Activated CD4-positive, CD25-positive, alpha-beta regulatory T cell treated with anti-CD3 and anti-CD28 coated beads, Interleukin-2, amount 50 U/mL, for 16 hours (primary cell): ENCODE measurements around the gene TSEN2.
"Not testable (repeated sequence)": the region's sequence is repeated elsewhere in the genome, so short reads cannot be mapped to it uniquely, and the experiment has no call there.

Source experiments
- DNase-seq: peaks from one replicate; pipeline ENCODE4 v3.0.0-alpha.2; 2020; ENCODE audit warnings: low read depth, low spot score

The TSEN2 gene

GRCh38 chr3:12503126-12503957 is 19.1 kb downstream of the TSEN2 start:
- DNase-seq: no peak

- DNase-seq: no peak
Measured at GRCh38 chr3:12506201-12506709, 22.0 kb downstream of the TSEN2 start.

GRCh38 chr3:12507591-12508281 is 23.5 kb downstream of the TSEN2 start:
- no peak for DNase-seq

DNA sequence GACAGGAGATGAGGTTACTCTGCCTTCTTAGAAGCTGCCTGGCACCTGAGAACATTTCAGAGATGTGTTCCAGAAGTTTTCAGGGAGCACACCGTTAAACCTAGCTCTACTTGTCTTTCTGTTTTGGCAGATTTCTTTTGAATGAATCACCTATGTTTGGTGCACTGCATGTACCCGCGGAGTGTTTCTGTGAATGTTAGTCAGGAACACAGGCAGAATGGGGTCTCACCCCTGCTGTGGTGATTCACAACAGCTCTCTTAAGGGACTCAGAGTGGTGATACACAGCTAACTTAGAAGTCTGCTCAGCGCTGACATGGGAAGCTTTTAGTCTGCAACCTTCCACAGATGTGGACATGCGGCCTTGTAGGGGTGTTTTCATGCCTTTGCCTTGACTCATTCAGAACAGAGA is 24.0 kb downstream of the TSEN2 start:
- DNase-seq: no peak

DNA sequence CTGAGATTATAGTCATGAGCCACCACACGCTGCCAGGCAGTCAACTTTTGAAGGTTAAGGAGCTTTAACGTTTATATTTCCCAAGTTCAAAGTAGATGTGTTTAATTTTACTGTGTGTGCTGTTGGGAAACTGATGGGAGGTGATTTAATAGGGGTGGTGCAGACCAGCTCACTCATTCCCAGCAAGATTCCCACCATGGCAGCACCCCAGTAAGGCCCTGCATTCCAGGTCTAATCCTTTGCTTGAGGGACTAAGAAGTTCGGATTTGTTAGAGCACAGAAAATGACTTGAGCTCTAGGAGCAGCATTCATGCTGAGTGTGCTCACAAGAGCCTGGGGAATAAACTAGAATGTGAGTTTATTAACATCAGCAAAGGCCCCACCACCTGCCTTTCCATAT is 25.2 kb downstream of the TSEN2 start:
- no peak for DNase-seq

DNA sequence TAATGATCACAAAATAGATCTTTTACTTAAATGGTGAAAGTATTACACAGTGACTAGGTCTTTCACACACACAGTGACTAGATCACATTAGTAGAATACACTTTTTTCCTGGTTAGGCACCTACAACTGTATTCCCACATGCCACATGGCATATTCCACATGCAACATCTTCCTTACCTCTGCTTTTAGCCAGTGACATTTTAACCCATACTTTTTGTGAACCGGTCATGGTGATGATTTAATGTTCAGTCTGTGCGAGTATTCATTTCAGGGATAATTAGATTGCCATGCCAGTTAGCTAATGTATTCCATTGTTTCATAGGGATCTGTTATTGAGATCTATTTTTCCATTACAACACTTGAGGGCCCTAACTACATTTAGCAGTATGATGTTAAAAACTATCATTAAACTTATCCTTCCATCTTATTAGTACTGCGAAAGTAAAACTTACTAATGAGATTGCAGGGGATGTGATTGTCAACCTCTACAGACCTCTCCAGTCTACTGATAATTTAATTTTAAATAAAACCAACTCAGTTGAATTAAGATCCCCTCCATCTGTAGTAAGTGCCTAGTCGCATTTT is 28.3 kb downstream of the TSEN2 start:
- no peak for DNase-seq

GRCh38 chr3:12513694-12514446 is 29.6 kb downstream of the TSEN2 start:
- DNase-seq: no peak

DNA sequence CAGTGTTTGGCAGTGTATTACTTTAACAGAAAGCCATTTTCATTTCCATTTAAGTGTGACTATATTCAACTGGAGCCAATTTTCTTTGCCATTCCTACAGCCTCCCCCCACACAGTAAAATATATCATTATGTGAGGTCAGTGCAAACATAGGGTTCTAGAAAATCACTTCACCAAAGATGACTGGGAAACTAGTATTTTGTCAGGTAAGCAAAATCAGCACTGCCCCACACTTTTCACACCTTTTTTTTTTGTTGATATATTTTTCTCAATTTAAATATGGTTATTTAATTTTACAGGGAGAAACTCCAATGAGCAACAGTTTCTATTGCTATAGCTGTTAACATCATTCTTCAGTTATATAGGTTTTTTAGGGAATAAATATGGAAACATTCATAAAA is 31.4 kb downstream of the TSEN2 start:
- no peak for DNase-seq

DNA sequence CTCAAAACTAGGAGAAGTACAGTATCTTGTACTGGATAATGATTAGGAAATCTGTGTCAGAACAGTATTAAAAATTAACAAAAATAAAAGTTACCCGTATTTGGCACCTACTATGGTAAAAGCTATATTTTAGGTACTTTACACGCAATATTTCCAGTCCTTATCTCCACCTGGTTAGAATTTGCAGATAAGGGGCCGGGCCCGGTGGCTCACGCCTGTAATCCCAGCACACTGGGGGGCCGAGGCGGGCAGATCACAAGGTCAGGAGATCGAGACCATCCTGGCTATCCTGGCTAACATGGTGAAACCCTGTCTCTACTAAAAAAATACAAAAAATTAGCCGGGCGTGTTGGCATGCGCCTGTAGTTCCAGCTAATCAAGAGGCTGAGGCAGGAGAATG is 32.6 kb downstream of the TSEN2 start:
- no peak for DNase-seq

DNA sequence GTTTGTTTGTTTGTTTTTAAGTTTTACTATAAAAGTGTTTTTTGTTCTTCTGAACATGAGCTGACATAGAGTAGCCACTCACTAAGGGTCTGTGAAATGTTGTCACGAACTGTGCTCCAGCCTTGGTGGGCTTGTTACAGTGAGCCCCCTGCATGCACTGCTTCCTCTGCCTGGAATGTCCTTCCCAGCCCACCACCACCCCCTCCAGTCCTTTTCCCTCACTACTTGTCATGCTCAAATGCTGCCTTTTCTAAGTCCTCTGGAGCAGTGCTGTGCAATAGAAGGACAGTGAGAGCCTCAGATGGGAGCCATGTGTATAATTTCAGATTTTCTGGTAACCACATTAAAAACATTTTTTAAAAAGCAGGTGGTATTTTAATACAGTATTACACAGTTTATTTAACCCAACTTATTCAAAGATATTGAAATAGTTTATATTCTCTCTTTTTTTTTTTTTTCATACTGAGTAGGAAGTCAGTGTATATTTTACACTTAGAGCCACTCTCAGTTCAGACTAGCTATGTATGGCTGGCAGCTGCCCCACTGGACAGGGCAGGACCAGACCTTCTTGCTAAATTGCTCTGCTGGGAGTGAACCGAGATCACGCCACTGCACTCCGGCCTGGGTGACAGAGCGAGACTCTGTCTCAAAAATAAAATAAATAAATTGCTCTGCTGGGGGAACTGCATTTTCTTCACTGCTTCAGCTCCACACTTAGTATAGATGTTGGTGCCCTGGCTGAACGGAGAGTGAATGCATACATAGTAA is 34.2 kb downstream of the TSEN2 start:
- no peak for DNase-seq

DNA sequence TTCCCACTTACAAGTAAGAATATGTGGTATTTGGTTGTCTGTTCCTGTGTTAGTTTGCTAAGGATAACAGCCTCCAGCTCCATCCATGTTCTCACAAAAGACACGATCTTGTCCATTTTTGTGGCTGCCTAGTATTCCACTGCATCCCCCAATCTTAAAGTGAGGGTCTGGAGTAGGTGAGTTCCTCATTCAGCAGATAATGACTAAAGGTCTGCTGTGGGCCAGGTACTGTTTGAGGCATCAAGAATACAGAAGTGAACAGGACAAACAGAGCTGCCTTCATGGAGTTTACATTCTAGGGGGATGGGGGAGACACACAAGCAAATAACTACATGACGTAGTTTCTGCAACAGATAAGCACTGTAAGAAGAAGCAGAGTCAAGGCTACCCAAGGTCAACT is 36.7 kb downstream of the TSEN2 start:
- no peak for DNase-seq

- DNase-seq: no peak
Measured at GRCh38 chr3:12522721-12523120, 38.4 kb downstream of the TSEN2 start.

DNA sequence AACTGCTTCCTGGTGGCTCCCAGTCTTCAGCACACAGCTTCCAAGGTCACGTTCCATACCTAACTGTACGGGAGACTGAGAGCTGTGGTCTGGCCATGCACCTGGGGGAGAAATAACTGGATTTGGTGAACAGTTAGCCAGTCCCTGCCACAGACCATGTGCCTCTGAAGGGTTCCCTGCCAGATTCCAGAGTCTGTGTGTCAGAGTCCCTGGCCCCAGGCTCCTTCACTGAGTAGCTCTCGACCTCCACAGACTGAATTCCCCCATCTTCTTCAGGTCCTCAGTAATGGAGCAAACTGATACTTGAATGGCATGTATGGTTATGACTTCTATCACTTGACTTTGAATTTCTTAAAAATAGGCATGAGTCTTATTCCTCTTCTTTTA is 43.5 kb downstream of the TSEN2 start:
- DNase-seq: no peak

GRCh38 chr3:12532182-12532581 is 47.9 kb downstream of the TSEN2 start:
- DNase-seq: no peak

DNA sequence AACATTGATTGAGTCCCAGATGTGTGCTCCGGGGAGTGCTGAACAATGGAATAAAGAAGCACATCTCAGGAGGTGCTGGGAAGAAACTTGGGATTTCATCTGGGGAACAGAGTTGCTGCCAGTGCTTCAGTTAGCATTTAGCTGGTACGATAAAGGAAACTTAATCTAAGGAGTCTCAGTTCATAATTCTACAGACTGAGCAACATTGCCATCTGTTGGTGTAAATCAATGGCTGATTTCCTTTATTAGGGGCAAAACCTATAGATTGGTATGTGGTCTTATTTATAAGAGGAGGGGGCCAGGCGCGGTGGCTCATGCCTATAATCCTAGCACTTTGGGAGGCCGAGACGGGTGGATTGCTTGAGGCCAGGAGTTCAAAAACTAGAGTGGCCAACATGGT is 52.1 kb downstream of the TSEN2 start:
- no peak for DNase-seq

- DNase-seq: no peak
Measured at GRCh38 chr3:12541625-12542024, 57.3 kb downstream of the TSEN2 start.

DNA sequence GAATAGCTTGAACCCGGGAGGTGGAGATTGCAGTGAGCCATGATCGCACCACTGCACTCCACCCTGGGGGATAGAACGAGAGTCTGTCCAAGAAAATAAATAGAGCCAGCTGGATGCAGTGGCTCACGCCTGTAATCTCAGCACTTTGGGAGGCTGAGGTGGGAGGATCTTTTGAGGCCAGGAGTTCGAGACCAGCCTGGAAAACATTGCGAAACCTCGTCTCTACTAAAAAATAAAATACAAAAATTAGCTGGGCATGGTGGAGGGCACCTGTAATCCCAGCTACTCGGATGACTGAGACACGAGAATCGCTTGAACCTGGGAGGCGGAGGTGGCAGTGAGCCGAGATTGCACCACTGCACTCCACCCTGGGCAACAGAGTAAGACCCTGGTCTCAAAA is 59.2 kb downstream of the TSEN2 start:
- DNase-seq: not testable (repeated sequence)

DNA sequence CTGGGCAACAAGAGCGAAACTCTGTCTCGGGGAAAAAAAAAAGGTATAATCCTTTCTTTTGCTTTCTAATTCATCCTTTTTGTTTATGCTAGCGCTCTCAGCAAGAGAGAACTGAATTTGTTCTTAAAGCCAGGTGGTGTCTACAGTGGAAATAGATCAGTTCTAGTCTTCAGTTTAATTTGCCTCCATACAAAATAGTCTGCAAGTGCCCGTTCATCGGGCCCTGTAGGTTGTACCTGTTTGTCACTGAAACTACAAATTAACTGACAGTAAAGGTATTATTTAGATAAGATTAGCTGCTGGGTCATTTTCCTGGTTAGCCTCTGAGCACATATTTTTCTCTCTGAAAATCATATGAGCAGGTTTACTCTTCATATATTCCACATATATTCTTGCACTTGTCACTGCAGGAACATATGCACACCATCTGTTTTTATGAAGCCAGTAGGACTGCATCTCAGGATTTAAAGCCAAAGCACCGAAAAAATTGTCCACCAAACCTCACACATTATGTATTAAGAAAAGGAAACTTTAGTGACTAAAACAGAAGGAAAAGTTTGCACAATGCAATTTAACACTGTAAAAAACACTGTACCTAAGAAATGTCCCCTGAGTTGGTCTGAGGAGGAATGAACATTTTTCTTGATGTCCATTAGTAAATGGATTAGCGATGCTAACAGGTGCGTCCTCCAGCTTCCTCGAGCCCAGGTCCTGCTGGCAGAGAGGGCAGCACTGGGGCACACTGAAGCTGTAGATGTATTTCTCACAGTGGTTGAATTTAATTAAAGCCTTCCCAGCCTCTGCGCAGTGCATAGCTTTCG is 60.6 kb downstream of the TSEN2 start:
- DNase-seq: no peak

- no peak for DNase-seq
Measured at GRCh38 chr3:12545473-12545791, 61.2 kb downstream of the TSEN2 start, which contains the start of gene MKRN2OS. Gene MKRN2OS (minus strand): TSS chr3:12545499. CDS start chr3:12545464, 35 bp downstream.
